ENCODE measurements around the gene TMEM258. TPM values are rescaled to one million over a fixed set of nuclear protein-coding genes. Genes with fewer than 3 reads are reported as not detected.

Gene TMEM258
- total RNA-seq, 4 donors from 2014 or later: 36.5 to 51.8 (median 47.2) TPM

- peak overlapping the region; percentile 87 to 92 (median 90) for H3K27ac ChIP-seq
- no peaks in the 10 kb centered on the region for H3K9me3 ChIP-seq
- intact Hi-C loops (cut with DNase I; ENCODE audit: low total_unique reads) (loop anchor here (5.0 kb wide), 1 partner anchor 155 kb away; no protein-coding TSS in a partner anchor), in situ Hi-C loops (cut with MboI; ENCODE audit: low sequenced_read_pairs in 4 of 4) (no loop called here)
- peak overlapping the region in 3 of 4 donors; percentile 64 to 88 (median 75) for H3K4me3 ChIP-seq
- TF ChIP-seq POLR2A (IDR thresholded peaks at IDR 0.05): no peak
- TF ChIP-seq CTCF (IDR thresholded peaks at IDR 0.05 in 4 of 5, conservative IDR thresholded peaks at IDR 0.05 in 1 of 5): no peak
- H3K4me1 ChIP-seq: peaks cover 11 to 17% of the 10 kb centered on the region in 2 donors
- no peak for DNase-seq
- H3K27me3 ChIP-seq: no peaks in the 10 kb centered on the region
- no peaks in the 10 kb centered on the region for H3K36me3 ChIP-seq
- no peak for ATAC-seq
These were observed 25.2 kb upstream of the TMEM258 start for GRCh38 chr11:61817471-61818202.

DNA sequence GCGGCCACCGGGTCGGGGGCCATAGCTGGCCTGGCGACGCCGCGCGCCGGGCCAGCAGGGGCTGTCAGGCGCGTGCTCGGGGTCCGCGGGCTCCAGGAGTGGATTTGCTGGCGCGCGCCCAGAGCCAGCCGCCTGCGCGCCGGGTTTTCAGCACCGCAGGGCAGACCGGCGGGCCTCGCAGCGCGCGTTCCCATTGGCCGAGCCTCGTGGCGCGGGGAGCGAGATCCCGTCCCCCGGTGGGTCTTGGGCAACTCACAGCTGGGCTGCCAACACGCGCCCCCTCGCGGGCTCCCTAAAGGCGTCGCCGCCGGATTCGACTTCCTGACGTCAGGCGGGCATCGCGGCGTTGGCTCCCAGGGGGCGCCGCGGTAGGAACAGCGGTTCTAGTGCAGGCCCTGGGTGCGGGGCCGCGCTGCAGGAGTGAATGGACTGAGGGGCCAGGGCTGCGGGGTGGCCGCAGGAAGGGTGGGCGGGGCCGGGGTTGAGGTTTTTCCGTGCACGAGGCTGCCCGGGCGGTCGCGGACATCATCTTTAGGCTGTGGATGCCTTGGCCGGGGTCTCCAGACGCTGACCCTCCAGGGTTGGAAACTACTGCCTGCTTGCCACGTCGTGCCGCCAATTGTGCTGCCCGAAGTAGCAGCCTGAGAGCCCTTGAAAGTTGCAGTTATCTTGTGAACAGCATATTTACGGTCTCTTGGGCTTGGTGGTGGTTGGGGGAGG lies 24.5 kb upstream of the TMEM258 start, which contains the start of gene FADS1:
FADS1 (minus strand) TSS at position 268 of the 720 bp plus-strand sequence; CDS start at position 194, 74 bp downstream.
- in situ Hi-C loops (cut with MboI; ENCODE audit: low sequenced_read_pairs in 4 of 4) (no loop called here), intact Hi-C loops (cut with DNase I; ENCODE audit: low total_unique reads) (loop anchor here (1.0 to 5.0 kb wide), 2 partner anchors 25 to 155 kb away; partner anchors contain the start of genes FEN1 and TMEM258)
- peak; percentile 40 to 62 for TF ChIP-seq POLR2A (IDR thresholded peaks at IDR 0.05)
- peak in 3 of 5 experiments; percentile 33 to 50 (median 48) for TF ChIP-seq CTCF (IDR thresholded peaks at IDR 0.05 in 4 of 5, conservative IDR thresholded peaks at IDR 0.05 in 1 of 5)
- Histone ChIP-seq H3K4me1 (peaks cover 11 to 17% of the 10 kb centered on the region in 2 donors), H3K27me3 (no peaks in the 10 kb centered on the region), H3K36me3 (no peaks in the 10 kb centered on the region), H3K9me3 (no peaks in the 10 kb centered on the region), H3K27ac (peak within 1 kb of the TSS; percentile 87 to 92 (median 90)), H3K4me3 (peak within 1 kb of the TSS; percentile 64 to 88 (median 80))
- peak; percentile 17 to 25 for ATAC-seq
- peak; percentile 57 to 79 for DNase-seq

DNA sequence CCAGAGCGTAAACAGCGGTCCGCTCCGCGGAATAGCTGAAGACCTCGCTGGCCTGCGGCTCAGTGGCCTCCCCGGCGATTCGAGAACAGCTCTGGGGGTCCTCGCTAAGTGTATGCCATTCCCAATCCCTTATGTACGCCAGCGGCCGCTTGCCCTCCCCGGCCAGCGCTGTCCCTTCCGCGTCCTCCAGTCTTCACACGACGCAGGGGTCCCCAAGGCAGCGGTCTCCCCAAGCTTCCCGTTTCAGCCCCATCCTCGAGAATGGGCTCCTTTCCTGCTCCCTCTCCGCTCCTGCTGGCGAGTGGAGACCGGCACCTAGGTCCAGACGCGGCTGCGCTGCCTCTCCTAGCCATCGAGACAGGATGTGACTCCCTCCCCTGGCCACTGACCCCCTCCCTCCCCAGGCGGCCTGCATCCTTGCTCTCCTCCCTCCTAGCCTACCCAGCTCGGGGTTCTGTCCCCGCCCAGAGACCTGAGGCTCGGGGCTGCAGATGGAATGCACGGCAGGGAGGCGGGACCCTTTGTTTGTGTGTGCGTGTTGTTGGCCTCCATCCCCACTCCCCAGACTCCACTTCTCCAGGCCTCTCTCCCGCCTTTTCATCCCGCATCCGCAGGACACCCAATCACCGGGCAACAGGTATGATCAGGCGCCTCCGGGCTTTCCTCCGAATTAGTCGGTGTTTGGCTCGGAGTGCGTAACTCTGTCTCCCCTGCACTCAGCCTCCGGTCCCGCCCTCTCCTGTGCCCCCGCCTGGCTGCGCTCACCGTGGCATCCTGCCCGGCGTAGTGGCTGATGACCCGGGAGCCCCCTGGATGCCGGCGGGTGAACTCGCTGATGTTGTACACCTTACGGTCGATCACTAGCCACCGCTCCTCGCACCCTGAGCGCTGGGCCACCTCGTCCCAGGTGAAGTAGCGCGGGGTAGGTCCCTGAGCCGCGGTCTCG lies 23.7 kb upstream of the TMEM258 start:
- H3K9me3 ChIP-seq: no peaks in the 10 kb centered on the region
- H3K36me3 ChIP-seq: no peaks in the 10 kb centered on the region
- in situ Hi-C loops (cut with MboI; ENCODE audit: low sequenced_read_pairs in 4 of 4): no loop called here
- H3K4me3 ChIP-seq: peak overlapping the region; percentile 64 to 88 (median 80)
- peak overlapping the region; percentile 87 to 92 (median 90) for H3K27ac ChIP-seq
- no peaks in the 10 kb centered on the region for H3K27me3 ChIP-seq
- intact Hi-C loops (cut with DNase I; ENCODE audit: low total_unique reads): loop anchor here (1.0 to 5.0 kb wide), 3 partner anchors 24 to 156 kb away; partner anchors contain the start of genes FADS3, FEN1 and TMEM258
- TF ChIP-seq CTCF (IDR thresholded peaks at IDR 0.05 in 4 of 5, conservative IDR thresholded peaks at IDR 0.05 in 1 of 5) (no peak), POLR2A (IDR thresholded peaks at IDR 0.05) (no peak)
- peaks cover 11 to 13% of the 10 kb centered on the region in 2 donors for H3K4me1 ChIP-seq
- ATAC-seq: peak; percentile 10 to 23
- DNase-seq: peak in 1 of 2 donors; percentile 49

Data from gastrocnemius medialis (tissue), 4 donors.